H1 (cell line): ENCODE data around the gene TCF7L2. TPM values are rescaled to one million over a fixed set of nuclear protein-coding genes. Genes with fewer than 3 reads are reported as not detected.
A peak's percentile ranks its signal among the peaks of the same experiment; 100 is the strongest.

Experiments used
- CTCF ChIA-PET: fragments of 300-600 bp; sonication (Branson Sonifier 250); formaldehyde crosslinking; loops from one replicate; lab custom pipeline; 2021; ENCODE audit not compliant: partially characterized antibody; lab: Charles Lee
- POLR2A ChIA-PET: fragments of 300-600 bp; sonication (Branson Sonifier 250); formaldehyde crosslinking; loops from one replicate; lab custom pipeline; 2021; ENCODE audit warnings: inconsistent platforms; ENCODE audit not compliant: partially characterized antibody; lab: Charles Lee
- DNase-seq, 2 experiments: peaks; one replicate each; pipeline versions ENCODE4 v3.0.0 to v3.0.0-alpha.2; 2010 to 2022; ENCODE audit warnings: low spot score in 2 of 2, low read depth in 1 of 2, mixed read lengths in 1 of 2
- FAIRE-seq: peaks from 2 replicates; lab custom pipeline; 2011; peaks lifted over from hg19 to GRCh38; lab: Jason Lieb, UNC
- H2AFZ ChIP-seq: 2 replicates; pipeline ENCODE4 v1.8.1; 2012; ENCODE audit warnings: low read length, inconsistent platforms
- H2AK5ac ChIP-seq: 2 replicates; pipeline ENCODE4 v1.6.1; 2013; ENCODE audit warnings: low read depth, low read length
- H2BK120ac ChIP-seq: replicated peaks from 2 replicates; pipeline ENCODE3; 2013; ENCODE audit warnings: low read depth, low read length, inconsistent platforms
- H2BK12ac ChIP-seq: 2 replicates; pipeline ENCODE4 v1.6.1; 2013; ENCODE audit warnings: low read depth, low read length
- H2BK15ac ChIP-seq: 2 replicates; pipeline ENCODE4 v1.6.1; 2013; ENCODE audit warnings: low read length
- H2BK20ac ChIP-seq: 2 replicates; pipeline ENCODE4 v1.6.1; 2013; ENCODE audit warnings: low read length
- H2BK5ac ChIP-seq: 2 replicates; pipeline ENCODE4 v1.6.1; 2013; ENCODE audit warnings: low read depth, low read length
- H3K14ac ChIP-seq: 2 replicates; pipeline ENCODE4 v1.6.1; 2013; ENCODE audit warnings: inconsistent platforms; ENCODE audit not compliant: insufficient read length
- H3K18ac ChIP-seq: 2 replicates; pipeline ENCODE4 v1.6.1; 2013; ENCODE audit warnings: low read length; ENCODE audit errors: extremely low read depth
- H3K23ac ChIP-seq: 2 replicates; pipeline ENCODE4 v1.6.1; 2013; ENCODE audit warnings: inconsistent platforms; ENCODE audit not compliant: insufficient read length
- H3K23me2 ChIP-seq: 2 replicates; pipeline ENCODE4 v1.6.1; 2013; ENCODE audit warnings: low read depth, low read length
- H3K27ac ChIP-seq: 2 replicates; pipeline ENCODE4 v1.6.1; 2011; ENCODE audit warnings: low read depth, low read length, inconsistent platforms
- H3K27me3 ChIP-seq, 4 experiments: replicated peaks in 1 of 4; 1 replicate in 1 of 4; 2 replicates in 3 of 4; pipeline versions ENCODE4 v1.6.1 to v1.8.1; 2011 to 2013; ENCODE audit warnings: low read length in 3 of 4, mild to moderate bottlenecking in 3 of 4, inconsistent platforms in 2 of 4, mixed read lengths in 2 of 4, moderate library complexity in 1 of 4; ENCODE audit not compliant: control insufficient read depth in 3 of 4, insufficient read depth in 3 of 4; ENCODE audit errors: extremely low read depth in 1 of 4
- H3K36me3 ChIP-seq, 4 experiments: 2 replicates each; pipeline versions ENCODE4 v1.6.1 to v1.8.1; 2011 to 2013; ENCODE audit warnings: mild to moderate bottlenecking in 4 of 4, low read length in 3 of 4, moderate library complexity in 2 of 4, control low read depth in 1 of 4, inconsistent platforms in 1 of 4; ENCODE audit not compliant: insufficient read depth in 4 of 4, control insufficient read depth in 2 of 4
- H3K4ac ChIP-seq: replicated peaks from 2 replicates; pipeline ENCODE3; 2013; ENCODE audit warnings: low read length, low read depth, mixed read lengths, inconsistent platforms; ENCODE audit not compliant: insufficient read length
- H3K4me1 ChIP-seq, 4 experiments: replicated peaks in 1 of 4; 1 replicate in 1 of 4; 2 replicates in 3 of 4; pipeline versions ENCODE4 v1.6.1 to v1.8.1; 2011 to 2013; ENCODE audit warnings: low read length in 3 of 4, inconsistent platforms in 2 of 4, mixed read lengths in 1 of 4; ENCODE audit not compliant: insufficient read depth in 4 of 4, control insufficient read depth in 3 of 4
- H3K4me2 ChIP-seq, 2 experiments: 2 replicates each; pipeline versions ENCODE4 v1.6.1 to v1.8.1; 2011 to 2013; ENCODE audit warnings: low read depth in 2 of 2, low read length in 2 of 2, control low read depth in 1 of 2, inconsistent platforms in 1 of 2, mild to moderate bottlenecking in 1 of 2; ENCODE audit not compliant: insufficient read depth in 1 of 2
- H3K4me3 ChIP-seq, 4 experiments: fragments of 200-600, 300-600 bp in 1 of 4; sonication (generic), shearing (Covaris generic), sonication (Bioruptor Twin) in 1 of 4; 2 replicates each; pipeline versions ENCODE4 v1.5.1 to v1.8.1; 2011 to 2016; ENCODE audit warnings: low read length in 4 of 4, low read depth in 3 of 4, control low read depth in 2 of 4, inconsistent platforms in 2 of 4, mild to moderate bottlenecking in 2 of 4, mixed read lengths in 1 of 4, moderate library complexity in 1 of 4; ENCODE audit not compliant: insufficient read depth in 2 of 4; ENCODE audit errors: extremely low read depth in 1 of 4
- H3K56ac ChIP-seq: replicated peaks from 2 replicates; pipeline ENCODE3; 2013; ENCODE audit warnings: low read depth, mild to moderate bottlenecking, mixed read lengths, low read length, inconsistent platforms; ENCODE audit not compliant: insufficient read length
- H3K79me1 ChIP-seq: 2 replicates; pipeline ENCODE4 v1.6.1; 2013; ENCODE audit warnings: low read depth, low read length, control low read depth
- H3K79me2 ChIP-seq, 2 experiments: 2 replicates each; pipeline versions ENCODE4 v1.6.1 to v1.8.1; 2012 to 2013; ENCODE audit warnings: low read length in 2 of 2, mild to moderate bottlenecking in 2 of 2, inconsistent platforms in 1 of 2; ENCODE audit not compliant: insufficient read depth in 2 of 2, control insufficient read depth in 1 of 2
- H3K9ac ChIP-seq, 4 experiments: replicated peaks in 1 of 4; 1 replicate in 1 of 4; 2 replicates in 3 of 4; pipeline versions ENCODE4 v1.6.1 to v1.8.1; 2011 to 2013; ENCODE audit warnings: low read depth in 3 of 4, low read length in 3 of 4, control low read depth in 2 of 4, mild to moderate bottlenecking in 2 of 4, moderate library complexity in 2 of 4, inconsistent platforms in 1 of 4; ENCODE audit errors: extremely low read depth in 1 of 4
- H3K9me3 ChIP-seq, 2 experiments: 2 replicates each; pipeline versions ENCODE4 v1.6.1 to v1.8.1; 2012 to 2013; ENCODE audit warnings: mild to moderate bottlenecking in 2 of 2, moderate library complexity in 2 of 2, control low read depth in 1 of 2, inconsistent platforms in 1 of 2, low read depth in 1 of 2, low read length in 1 of 2, mixed read lengths in 1 of 2; ENCODE audit not compliant: insufficient read depth in 2 of 2
- H4K20me1 ChIP-seq, 2 experiments: replicated peaks in 1 of 2; 2 replicates each; pipeline versions ENCODE3 to v1.8.1; 2011 to 2013; ENCODE audit warnings: inconsistent platforms in 2 of 2, low read length in 2 of 2, mild to moderate bottlenecking in 1 of 2; ENCODE audit not compliant: insufficient read depth in 2 of 2, control insufficient read depth in 1 of 2
- H4K5ac ChIP-seq: 2 replicates; pipeline ENCODE4 v1.6.1; 2013; ENCODE audit warnings: low read length, low read depth, mixed read lengths, inconsistent platforms; ENCODE audit not compliant: insufficient read length
- H4K8ac ChIP-seq: 2 replicates; pipeline ENCODE4 v1.8.0; 2013; ENCODE audit warnings: mild to moderate bottlenecking, moderate library complexity, low read length, inconsistent platforms; ENCODE audit not compliant: insufficient read depth; ENCODE audit errors: extremely low read depth
- H4K91ac ChIP-seq: replicated peaks from 2 replicates; pipeline ENCODE3; 2013; ENCODE audit warnings: low read length, mixed read lengths, inconsistent platforms; ENCODE audit not compliant: insufficient read length
- BACH1 ChIP-seq: IDR thresholded peaks from 2 replicates; pipeline ENCODE4 v1.6.1; 2012; ENCODE audit warnings: low read length, improper control_type of control experiment
- CHD2 ChIP-seq: IDR thresholded peaks from 2 replicates; pipeline ENCODE4 v1.6.1; 2012; ENCODE audit warnings: low read length, improper control_type of control experiment
- MAFK ChIP-seq: IDR thresholded peaks from 2 replicates; pipeline ENCODE4 v1.6.1; 2012; ENCODE audit warnings: low read depth, mild to moderate bottlenecking, improper control_type of control experiment, low read length
- POU5F1 ChIP-seq: IDR thresholded peaks from 2 replicates; pipeline ENCODE4 v1.6.1; 2011; ENCODE audit warnings: low read depth, mild to moderate bottlenecking, low read length, moderate library complexity
- SIRT6 ChIP-seq: IDR thresholded peaks from one replicate; pipeline ENCODE4 v1.7.1; 2012; ENCODE audit warnings: low read length, inconsistent platforms
- WGBS, 2 experiments: shearing (Covaris generic) in 1 of 2; methylation state at CpG; one replicate each; pipeline versions ENCODE4 v1.1.6 to v1.1.7; 2013 to 2015; ENCODE audit warnings: low lambda C conversion rate in 2 of 2, mixed read lengths in 2 of 2, inconsistent platforms in 1 of 2, low coverage in 1 of 2, missing lambda C conversion rate in 1 of 2; ENCODE audit not compliant: insufficient replicate concordance in 2 of 2, insufficient coverage in 1 of 2, insufficient read length in 1 of 2; ENCODE audit errors: extremely low coverage in 1 of 2, missing lambda C conversion rate in 1 of 2; 5-methylcytosine and 5-hydroxymethylcytosine counted together
- polyA plus RNA-seq, 7 experiments: library from polyadenylated mRNA; depleted of rRNA in 3 of 7; stranded (reverse) in 5 of 7; unstranded in 2 of 7; fragments of >200 nt in 5 of 7; fragments of 200-250 nt in 2 of 7; gene quantifications; 1 replicate in 5 of 7; 2 replicates in 1 of 7; 4 replicates in 1 of 7; pipeline versions ENCODE4 v1.2.1 to v1.2.3, GENCODE V29; 2011 to 2013; ENCODE audit warnings: missing spikeins in 2 of 7, mixed read lengths in 2 of 7
- total RNA-seq: library from RNA; stranded (reverse); fragmentation: NEBNext Ultra II Directional; extraction: Animal tissue kit (Norgen Biotek cat#: 25700); gene quantifications from 2 replicates; pipeline ENCODE4 v1.2.1, GENCODE V29; 2021

The TCF7L2 gene
- total and polyA plus RNA-seq, 2 of the 8 experiments (the other 6 are each of a cell fraction or from before 2014, with no cell fraction given), result 33.9 to 67.3 TPM

DNA sequence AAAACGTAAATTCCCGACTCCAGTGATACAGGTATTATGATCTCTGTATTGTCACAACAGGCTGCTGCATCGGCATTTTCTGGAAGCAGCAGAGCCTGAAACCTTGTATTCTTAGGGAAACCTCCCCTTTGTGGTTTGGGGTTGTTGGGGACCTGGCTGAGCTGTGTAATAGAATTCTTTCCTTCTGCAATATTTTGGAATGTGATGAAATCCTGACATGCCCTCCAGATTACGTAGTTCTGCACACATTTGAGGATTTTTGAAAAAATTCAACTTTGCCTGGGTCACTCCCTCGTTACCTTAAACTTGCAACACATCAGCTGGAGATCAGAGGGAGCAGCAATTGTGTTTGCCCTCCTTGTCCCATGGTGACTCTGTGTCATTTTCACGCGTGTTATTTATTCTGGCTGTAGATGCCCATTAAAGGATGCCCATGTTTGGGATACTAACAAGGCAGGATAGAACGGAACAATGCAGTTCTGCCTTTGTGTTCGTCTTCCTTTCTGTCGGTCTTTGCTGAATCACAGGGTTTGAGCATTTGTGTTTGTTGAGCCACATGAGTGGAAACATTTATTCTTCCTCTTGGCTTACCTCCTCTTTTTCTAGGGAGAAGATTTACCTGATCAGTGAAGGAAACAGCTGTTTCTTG is 181.7 kb downstream of the TCF7L2 start:
- peak overlapping the region in 1 of 2 experiments; percentile 55; a peak in 2 of 4 replicates for H3K4me2 ChIP-seq

More for the DNA sequence above, 181.7 kb downstream of the TCF7L2 start:
- H3K18ac ChIP-seq, result no peak overlapping the region; the same call in 1 of the 2 replicates
- H2BK5ac ChIP-seq, result no peak overlapping the region
- CTCF ChIA-PET, result interaction anchor here (1.0 to 2.2 kb wide), 4 partner anchors 9 to 34 kb away, joined by 3 to 6 read pairs (median 4); no protein-coding TSS in a partner anchor
- no peak overlapping the region for H3K56ac ChIP-seq
- DNase-seq, result no peak
- no peak overlapping the region for H3K4me3 ChIP-seq
- peaks cover 9 to 22% of the 10 kb centered on the region in 2 experiments for H4K20me1 ChIP-seq
- H3K23me2 ChIP-seq, result peaks cover 5% of the 10 kb centered on the region
- peak overlapping the region in 1 of 4 experiments; percentile 14; a peak in 1 of 7 replicates for H3K9ac ChIP-seq
- no peak overlapping the region for H2BK120ac ChIP-seq
- no peak overlapping the region; the same call in 1 of the 2 replicates for H2AK5ac ChIP-seq
- H4K91ac ChIP-seq, result no peak overlapping the region
- peak; percentile 57 for FAIRE-seq
- no peak overlapping the region for H3K14ac ChIP-seq
- POLR2A ChIA-PET, result interaction anchor here (1.4 kb wide), 1 partner anchor 11 kb away, joined by 3 read pairs; no protein-coding TSS in a partner anchor
- no peak overlapping the region for H3K27ac ChIP-seq
- TF ChIP-seq SIRT6 (no peak), BACH1 (no peak), CHD2 (no peak), POU5F1 (no peak), MAFK (peak; percentile 77)
- 0 out of 2 replicates have a peak overlapping the region, but pooled peaks have one; percentile 19 for H2BK20ac ChIP-seq
- H3K9me3 ChIP-seq, result no peaks in the 10 kb centered on the region
- peaks cover 49 to 74% (median 57%) of the 10 kb centered on the region in 4 experiments for H3K4me1 ChIP-seq
- 0 out of 2 replicates have a peak overlapping the region, but pooled peaks have one; percentile 41 for H2BK12ac ChIP-seq
- no peak overlapping the region for H3K4ac ChIP-seq
- H3K36me3 ChIP-seq, result no peaks in the 10 kb centered on the region
- H4K8ac ChIP-seq, result no peak overlapping the region
- 0 out of 2 replicates have a peak overlapping the region, but pooled peaks have one; percentile 34 for H2BK15ac ChIP-seq
- no peak overlapping the region for H3K23ac ChIP-seq
- no peaks in the 10 kb centered on the region for H3K27me3 ChIP-seq
- WGBS, 2 experiments, result 67% methylated on average over 10 of the region's 10 CpGs; no CpG with 5 or more reads in 1 of the 2 experiments
- H2AFZ ChIP-seq, result no peak overlapping the region
- H4K5ac ChIP-seq, result no peak overlapping the region
- peaks cover 18% of the 10 kb centered on the region for H3K79me1 ChIP-seq
- H3K79me2 ChIP-seq, result peaks cover 6 to 78% of the 10 kb centered on the region in 2 experiments
